ENCODE results near the gene GPR55.

Gene GPR55

DNA sequence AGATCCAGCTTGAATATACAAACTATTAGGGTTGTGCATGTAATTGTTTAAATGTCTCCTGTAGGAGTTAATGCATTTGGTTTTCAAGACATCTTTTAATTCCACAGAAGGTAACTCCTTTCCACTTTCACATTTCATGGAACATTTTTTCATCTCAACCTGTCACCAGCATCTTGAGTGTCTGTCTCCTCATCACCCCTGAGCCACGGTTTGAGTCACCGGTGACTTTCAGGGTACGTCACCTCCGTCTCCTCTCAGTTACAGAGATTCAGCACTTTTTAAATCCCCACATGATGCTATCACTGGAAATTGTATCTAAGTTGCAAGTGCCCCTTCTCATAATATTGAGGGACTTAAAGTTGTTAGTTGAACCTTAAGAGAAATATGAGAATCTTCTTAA, 25.3 kb downstream of the GPR55 start:
- Histone ChIP-seq H3K27me3 (ENCODE audit: control insufficient read depth, insufficient read depth, low read length, poor library complexity, severe bottlenecking) (peaks cover 6% of the 10 kb centered on the region), H3K27ac (ENCODE audit: insufficient read depth, low read depth, low read length, poor library complexity, severe bottlenecking) (no peak overlapping the region), H3K36me3 (ENCODE audit: control insufficient read depth, insufficient read depth, low read length) (no peaks in the 10 kb centered on the region), H3K9me3 (ENCODE audit: control insufficient read depth, low read length) (no peaks in the 10 kb centered on the region), H3K4me1 (ENCODE audit: control insufficient read depth, insufficient read depth, low read length) (peaks cover 10% of the 10 kb centered on the region), H3K4me3 (ENCODE audit: insufficient read depth, low read depth, low read length) (no peak overlapping the region)
- WGBS, 2 experiments = 94 to 96% methylated on average over 4 of the region's 4 CpGs

- Histone ChIP-seq H3K4me3 (ENCODE audit: insufficient read depth, low read depth, low read length) (no peak overlapping the region), H3K27ac (ENCODE audit: insufficient read depth, low read depth, low read length, poor library complexity, severe bottlenecking) (no peak overlapping the region), H3K36me3 (ENCODE audit: control insufficient read depth, insufficient read depth, low read length) (no peaks in the 10 kb centered on the region), H3K4me1 (ENCODE audit: control insufficient read depth, insufficient read depth, low read length) (peaks cover 10% of the 10 kb centered on the region), H3K27me3 (ENCODE audit: control insufficient read depth, insufficient read depth, low read length, poor library complexity, severe bottlenecking) (peaks cover 6% of the 10 kb centered on the region), H3K9me3 (ENCODE audit: control insufficient read depth, low read length) (no peaks in the 10 kb centered on the region)
- WGBS, 2 experiments = 13 to 17% methylated on average over 5 of the region's 5 CpGs
Observed at GRCh38 chr2:230899287-230899686, 25.8 kb downstream of the GPR55 start.

- Histone ChIP-seq H3K27me3 (ENCODE audit: control insufficient read depth, insufficient read depth, low read length, poor library complexity, severe bottlenecking) (peaks cover 6% of the 10 kb centered on the region), H3K4me1 (ENCODE audit: control insufficient read depth, insufficient read depth, low read length) (peaks cover 10% of the 10 kb centered on the region), H3K27ac (ENCODE audit: insufficient read depth, low read depth, low read length, poor library complexity, severe bottlenecking) (no peak overlapping the region), H3K36me3 (ENCODE audit: control insufficient read depth, insufficient read depth, low read length) (no peaks in the 10 kb centered on the region), H3K4me3 (ENCODE audit: insufficient read depth, low read depth, low read length) (no peak overlapping the region), H3K9me3 (ENCODE audit: control insufficient read depth, low read length) (no peaks in the 10 kb centered on the region)
- WGBS, 2 experiments = 84% methylated on average over 8 of the region's 8 CpGs
Observed at GRCh38 chr2:230898713-230899091, 26.3 kb downstream of the GPR55 start.

DNA sequence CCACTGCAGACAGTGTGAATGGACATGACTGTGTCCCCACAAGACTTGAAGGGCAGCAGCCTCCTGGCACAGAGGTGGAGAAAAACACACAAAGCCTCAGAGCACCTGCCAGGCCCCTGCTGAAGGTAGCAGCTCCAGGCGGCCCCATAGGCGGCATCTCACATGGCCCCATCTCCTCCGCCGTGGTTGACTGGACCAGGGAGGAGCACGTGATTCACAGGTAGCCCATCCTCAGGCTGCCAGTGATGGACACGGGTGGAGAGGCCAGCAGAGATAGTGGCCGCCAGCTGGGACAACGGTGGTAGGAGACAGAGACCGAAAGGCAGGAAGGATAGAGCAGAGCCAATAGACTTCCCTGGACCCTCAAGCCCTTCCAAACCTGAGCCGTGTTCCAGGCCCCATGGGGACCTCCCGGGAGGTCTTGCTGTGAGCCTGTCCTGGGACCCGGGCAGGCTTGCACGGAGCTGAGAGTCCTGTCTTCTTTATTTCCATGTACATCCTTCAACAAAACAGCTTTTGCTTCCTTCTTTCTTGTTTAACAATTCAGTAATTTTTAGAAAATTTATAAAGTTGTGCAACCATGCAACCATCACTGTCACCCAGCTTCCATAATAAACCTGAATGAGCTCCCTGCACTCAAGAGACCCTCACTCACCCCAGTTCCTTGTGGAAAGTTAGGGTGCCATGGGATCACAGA, 26.9 kb downstream of the GPR55 start:
- no peak overlapping the region for H3K27ac ChIP-seq (ENCODE audit: insufficient read depth, low read depth, low read length, poor library complexity, severe bottlenecking)
- H3K9me3 ChIP-seq (ENCODE audit: control insufficient read depth, low read length) = no peaks in the 10 kb centered on the region
- H3K27me3 ChIP-seq (ENCODE audit: control insufficient read depth, insufficient read depth, low read length, poor library complexity, severe bottlenecking) = peaks cover 6% of the 10 kb centered on the region
- no peaks in the 10 kb centered on the region for H3K36me3 ChIP-seq (ENCODE audit: control insufficient read depth, insufficient read depth, low read length)
- H3K4me3 ChIP-seq (ENCODE audit: insufficient read depth, low read depth, low read length) = no peak overlapping the region
- peaks cover 15% of the 10 kb centered on the region for H3K4me1 ChIP-seq (ENCODE audit: control insufficient read depth, insufficient read depth, low read length)
- WGBS, 2 experiments = 93 to 95% methylated on average over 13 of the region's 13 CpGs

- 89 to 92% methylated on average over 19 of the region's 19 CpGs for WGBS, 2 experiments
- H3K27ac ChIP-seq (ENCODE audit: insufficient read depth, low read depth, low read length, poor library complexity, severe bottlenecking) = no peak overlapping the region
- no peaks in the 10 kb centered on the region for H3K27me3 ChIP-seq (ENCODE audit: control insufficient read depth, insufficient read depth, low read length, poor library complexity, severe bottlenecking)
- H3K9me3 ChIP-seq (ENCODE audit: control insufficient read depth, low read length) = no peaks in the 10 kb centered on the region
- H3K4me1 ChIP-seq (ENCODE audit: control insufficient read depth, insufficient read depth, low read length) = peaks cover 20% of the 10 kb centered on the region
- H3K4me3 ChIP-seq (ENCODE audit: insufficient read depth, low read depth, low read length) = no peak overlapping the region
- no peaks in the 10 kb centered on the region for H3K36me3 ChIP-seq (ENCODE audit: control insufficient read depth, insufficient read depth, low read length)
Observed at GRCh38 chr2:230896346-230897115, 28.5 kb downstream of the GPR55 start.

DNA sequence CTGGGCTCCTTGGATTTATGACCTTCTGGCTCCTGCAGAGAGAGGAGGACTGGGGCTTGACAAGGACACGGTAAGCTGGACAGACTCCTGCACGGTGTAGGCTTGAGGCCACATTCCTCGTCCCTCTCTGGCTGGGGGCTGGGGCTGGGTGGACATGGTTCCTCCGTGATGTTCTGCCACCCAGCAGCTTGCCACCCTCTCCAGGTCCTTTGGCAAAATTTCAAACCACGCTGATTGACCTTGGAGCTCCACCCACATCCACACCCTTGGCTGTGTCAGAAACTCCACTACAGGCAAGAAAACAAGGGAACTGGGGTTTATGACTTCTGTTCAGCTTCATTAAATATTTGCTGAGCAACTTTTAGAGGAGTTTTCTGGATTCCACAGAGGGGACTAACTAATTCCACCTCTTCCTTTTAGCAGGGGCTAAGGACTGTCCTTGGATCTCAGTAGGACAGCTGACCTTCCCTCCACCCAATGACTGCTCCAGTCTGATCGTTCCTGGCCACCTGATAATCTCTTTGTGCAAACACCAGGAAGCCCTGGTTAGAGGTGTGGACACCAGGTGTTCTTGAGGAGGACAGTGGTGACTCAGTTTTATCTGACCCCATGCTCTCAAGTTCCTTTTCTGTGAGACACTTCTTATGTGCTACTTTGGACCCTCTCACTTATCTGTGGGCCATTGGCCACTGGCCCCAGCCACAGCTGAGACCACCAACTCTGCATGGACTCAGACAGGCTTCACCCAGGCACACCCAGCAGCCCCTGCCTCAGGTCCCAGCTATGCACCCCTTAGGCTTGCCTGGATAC, 29.3 kb downstream of the GPR55 start:
- Histone ChIP-seq H3K27me3 (ENCODE audit: control insufficient read depth, insufficient read depth, low read length, poor library complexity, severe bottlenecking) (no peaks in the 10 kb centered on the region), H3K4me3 (ENCODE audit: insufficient read depth, low read depth, low read length) (no peak overlapping the region), H3K27ac (ENCODE audit: insufficient read depth, low read depth, low read length, poor library complexity, severe bottlenecking) (no peak overlapping the region), H3K36me3 (ENCODE audit: control insufficient read depth, insufficient read depth, low read length) (no peaks in the 10 kb centered on the region), H3K4me1 (ENCODE audit: control insufficient read depth, insufficient read depth, low read length) (peaks cover 20% of the 10 kb centered on the region), H3K9me3 (ENCODE audit: control insufficient read depth, low read length) (no peaks in the 10 kb centered on the region)
- 92 to 94% methylated on average over 6 of the region's 6 CpGs for WGBS, 2 experiments

DNA sequence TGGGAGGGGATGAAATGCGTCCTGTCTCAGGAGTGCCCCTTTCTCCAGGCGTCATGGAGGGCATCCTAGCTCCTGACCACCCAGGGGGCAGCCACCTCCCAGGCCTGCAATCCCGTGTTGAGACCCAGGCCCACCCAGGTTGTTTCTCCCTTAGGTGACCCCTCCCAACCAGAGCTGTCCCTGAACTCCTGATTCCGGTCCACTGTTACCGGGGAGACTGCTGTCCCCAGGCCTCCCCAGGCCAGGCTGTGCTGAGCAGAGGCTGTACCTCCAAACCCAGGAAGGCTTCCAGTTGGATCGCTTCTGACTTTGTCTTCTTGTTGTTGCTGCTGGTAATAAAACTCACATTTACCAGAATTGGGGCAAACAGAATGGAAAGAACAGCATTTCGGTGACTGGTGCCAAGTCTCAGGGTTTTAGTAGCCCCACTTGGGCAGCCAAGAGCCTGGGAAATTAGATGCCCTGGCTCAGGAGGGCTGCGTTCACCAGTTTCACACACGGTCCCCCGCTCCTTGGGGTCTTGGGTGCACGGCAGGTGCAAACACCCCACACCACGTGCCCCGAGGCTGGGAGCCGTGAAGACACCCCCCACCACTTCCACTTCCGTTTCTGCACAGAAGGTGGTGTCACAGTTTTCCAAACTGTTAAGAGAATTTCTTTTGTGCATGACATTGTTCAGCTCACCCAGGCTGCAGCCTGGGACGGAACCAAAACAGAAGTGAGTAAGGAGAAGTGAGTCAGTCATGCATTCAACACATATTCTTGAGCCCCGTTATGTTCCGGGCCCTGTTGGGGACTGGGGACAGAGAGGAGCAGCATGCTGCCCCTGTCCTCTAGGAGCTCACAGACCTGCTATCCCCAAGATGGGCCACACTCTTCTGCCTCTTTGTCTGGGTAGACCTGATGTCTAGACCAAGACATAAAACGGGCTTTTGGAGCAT, 30.9 kb downstream of the GPR55 start:
- H3K9me3 ChIP-seq (ENCODE audit: control insufficient read depth, low read length) = no peaks in the 10 kb centered on the region
- WGBS, 2 experiments = 80 to 84% methylated on average over 19 of the region's 19 CpGs
- H3K4me1 ChIP-seq (ENCODE audit: control insufficient read depth, insufficient read depth, low read length) = peaks cover 14% of the 10 kb centered on the region
- no peaks in the 10 kb centered on the region for H3K36me3 ChIP-seq (ENCODE audit: control insufficient read depth, insufficient read depth, low read length)
- H3K27ac ChIP-seq (ENCODE audit: insufficient read depth, low read depth, low read length, poor library complexity, severe bottlenecking) = no peak overlapping the region
- no peak overlapping the region for H3K4me3 ChIP-seq (ENCODE audit: insufficient read depth, low read depth, low read length)
- H3K27me3 ChIP-seq (ENCODE audit: control insufficient read depth, insufficient read depth, low read length, poor library complexity, severe bottlenecking) = no peaks in the 10 kb centered on the region

DNA sequence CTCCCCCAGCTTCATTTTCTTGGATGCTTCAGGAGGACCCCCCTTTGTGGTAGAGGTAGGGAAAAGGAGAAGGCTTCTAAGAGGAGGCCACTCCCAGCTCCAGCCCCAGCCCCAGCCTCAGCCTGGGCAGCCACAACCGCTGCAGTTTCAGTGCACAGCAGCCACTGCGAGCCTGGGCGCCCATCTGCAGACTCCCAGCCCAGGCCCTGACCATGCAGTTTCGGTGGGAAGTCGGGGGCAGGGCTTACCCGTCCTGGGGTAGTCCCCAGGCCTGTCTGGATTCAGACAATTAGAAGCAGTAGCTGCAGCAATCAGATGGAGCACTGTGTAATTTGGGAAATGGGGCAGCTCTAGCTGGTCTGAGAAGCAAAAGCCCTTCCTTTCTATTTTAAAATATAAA, 31.7 kb downstream of the GPR55 start:
- H3K4me1 ChIP-seq (ENCODE audit: control insufficient read depth, insufficient read depth, low read length) = peaks cover 10% of the 10 kb centered on the region
- no peak overlapping the region for H3K4me3 ChIP-seq (ENCODE audit: insufficient read depth, low read depth, low read length)
- H3K27ac ChIP-seq (ENCODE audit: insufficient read depth, low read depth, low read length, poor library complexity, severe bottlenecking) = no peak overlapping the region
- no peaks in the 10 kb centered on the region for H3K27me3 ChIP-seq (ENCODE audit: control insufficient read depth, insufficient read depth, low read length, poor library complexity, severe bottlenecking)
- H3K9me3 ChIP-seq (ENCODE audit: control insufficient read depth, low read length) = no peaks in the 10 kb centered on the region
- H3K36me3 ChIP-seq (ENCODE audit: control insufficient read depth, insufficient read depth, low read length) = no peaks in the 10 kb centered on the region
- WGBS, 2 experiments = 44 to 56% methylated on average over 6 of the region's 6 CpGs

DNA sequence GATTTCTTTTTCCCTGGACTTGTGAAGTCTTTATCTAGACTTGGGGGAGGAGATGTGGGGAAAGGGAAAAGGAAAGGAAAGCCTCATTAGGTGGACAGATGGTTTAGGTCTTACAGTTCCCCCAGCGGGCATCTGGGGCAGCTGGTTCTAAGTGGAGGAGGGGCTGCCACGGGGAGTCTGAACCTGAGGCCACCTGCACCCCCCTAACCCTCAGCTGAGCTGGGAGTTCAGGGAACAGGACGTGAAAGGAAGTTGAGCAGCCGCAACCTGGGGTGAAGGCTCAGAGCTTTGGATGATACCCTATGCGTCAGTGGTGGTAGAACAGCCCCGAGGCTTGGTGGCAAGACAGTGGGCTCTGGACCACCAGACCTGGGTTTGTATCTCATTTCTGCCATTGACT, 33.5 kb downstream of the GPR55 start:
- Histone ChIP-seq H3K27me3 (ENCODE audit: control insufficient read depth, insufficient read depth, low read length, poor library complexity, severe bottlenecking) (no peaks in the 10 kb centered on the region), H3K27ac (ENCODE audit: insufficient read depth, low read depth, low read length, poor library complexity, severe bottlenecking) (no peak overlapping the region), H3K4me3 (ENCODE audit: insufficient read depth, low read depth, low read length) (no peak overlapping the region), H3K36me3 (ENCODE audit: control insufficient read depth, insufficient read depth, low read length) (no peaks in the 10 kb centered on the region), H3K4me1 (ENCODE audit: control insufficient read depth, insufficient read depth, low read length) (peaks cover 23% of the 10 kb centered on the region), H3K9me3 (ENCODE audit: control insufficient read depth, low read length) (no peaks in the 10 kb centered on the region)
- 82 to 87% methylated on average over 6 of the region's 6 CpGs for WGBS, 2 experiments
